WTC11 (cell line): ENCODE data around the gene ZC3H12C.

Experiments
- MXD4 ChIP-seq: fragments of 250-450 bp; sonication (Bioruptor Pico); IDR thresholded peaks from 2 replicates; pipeline ENCODE4 v1.8.0; 2021; ENCODE audit warnings: mild to moderate bottlenecking, moderate library complexity, borderline replicate concordance
- TF ChIP-seq, protein P1 (sequence below): sonication (generic); formaldehyde crosslinking; IDR thresholded peaks from 2 replicates; pipeline ENCODE4 v1.8.0; 2022; ENCODE audit warnings: missing genetic modification reagents
- TF ChIP-seq, protein P2 (sequence below): fragments of 200-600 bp; IDR thresholded peaks from 2 replicates; pipeline ENCODE4 v1.8.0; 2022; ENCODE audit warnings: antibody characterized with exemption
- TF ChIP-seq, protein P3 (sequence below): sonication (generic); formaldehyde crosslinking; IDR thresholded peaks from 2 replicates; pipeline ENCODE4 v1.8.0; 2023; ENCODE audit warnings: mild to moderate bottlenecking, missing genetic modification reagents

DNA sequence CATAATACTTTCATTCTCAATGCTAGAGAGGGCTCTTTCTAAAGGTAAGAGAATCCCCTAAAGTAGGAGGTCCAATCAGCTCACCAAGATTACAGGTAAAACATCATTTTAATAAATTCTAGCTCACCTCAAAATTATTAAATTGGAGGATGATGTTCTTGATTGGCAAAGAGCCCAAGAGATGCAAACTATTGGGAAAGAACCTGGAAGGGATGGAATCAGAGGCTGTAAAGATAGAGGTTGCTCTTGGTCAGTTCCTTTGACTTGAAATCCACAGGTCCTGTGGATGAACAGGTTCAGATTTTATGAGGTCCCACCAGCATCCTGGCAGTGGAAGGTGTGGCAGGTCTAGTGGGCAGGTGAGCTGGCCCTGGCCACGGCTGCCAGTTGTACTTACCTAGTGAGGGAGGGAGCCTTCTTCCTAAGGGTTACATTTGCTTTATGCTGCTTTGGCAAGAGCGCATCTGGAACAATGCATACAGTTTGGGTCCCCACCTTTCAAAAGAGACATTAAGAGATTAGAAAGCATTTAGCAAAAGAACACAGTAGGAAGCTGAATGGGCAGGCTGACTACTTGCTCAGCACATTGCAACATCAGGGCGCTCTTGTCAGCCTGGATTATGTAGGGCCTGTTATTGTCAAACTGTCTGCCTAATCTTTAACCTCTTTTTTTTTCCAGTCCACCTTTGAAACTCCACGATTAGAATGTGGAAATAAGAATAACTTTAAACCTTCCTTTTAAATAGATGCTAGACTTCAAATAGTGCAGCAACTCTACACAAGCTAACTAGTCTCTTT lies 106.2 kb downstream of the ZC3H12C start:
- TF ChIP-seq, protein P1, sequence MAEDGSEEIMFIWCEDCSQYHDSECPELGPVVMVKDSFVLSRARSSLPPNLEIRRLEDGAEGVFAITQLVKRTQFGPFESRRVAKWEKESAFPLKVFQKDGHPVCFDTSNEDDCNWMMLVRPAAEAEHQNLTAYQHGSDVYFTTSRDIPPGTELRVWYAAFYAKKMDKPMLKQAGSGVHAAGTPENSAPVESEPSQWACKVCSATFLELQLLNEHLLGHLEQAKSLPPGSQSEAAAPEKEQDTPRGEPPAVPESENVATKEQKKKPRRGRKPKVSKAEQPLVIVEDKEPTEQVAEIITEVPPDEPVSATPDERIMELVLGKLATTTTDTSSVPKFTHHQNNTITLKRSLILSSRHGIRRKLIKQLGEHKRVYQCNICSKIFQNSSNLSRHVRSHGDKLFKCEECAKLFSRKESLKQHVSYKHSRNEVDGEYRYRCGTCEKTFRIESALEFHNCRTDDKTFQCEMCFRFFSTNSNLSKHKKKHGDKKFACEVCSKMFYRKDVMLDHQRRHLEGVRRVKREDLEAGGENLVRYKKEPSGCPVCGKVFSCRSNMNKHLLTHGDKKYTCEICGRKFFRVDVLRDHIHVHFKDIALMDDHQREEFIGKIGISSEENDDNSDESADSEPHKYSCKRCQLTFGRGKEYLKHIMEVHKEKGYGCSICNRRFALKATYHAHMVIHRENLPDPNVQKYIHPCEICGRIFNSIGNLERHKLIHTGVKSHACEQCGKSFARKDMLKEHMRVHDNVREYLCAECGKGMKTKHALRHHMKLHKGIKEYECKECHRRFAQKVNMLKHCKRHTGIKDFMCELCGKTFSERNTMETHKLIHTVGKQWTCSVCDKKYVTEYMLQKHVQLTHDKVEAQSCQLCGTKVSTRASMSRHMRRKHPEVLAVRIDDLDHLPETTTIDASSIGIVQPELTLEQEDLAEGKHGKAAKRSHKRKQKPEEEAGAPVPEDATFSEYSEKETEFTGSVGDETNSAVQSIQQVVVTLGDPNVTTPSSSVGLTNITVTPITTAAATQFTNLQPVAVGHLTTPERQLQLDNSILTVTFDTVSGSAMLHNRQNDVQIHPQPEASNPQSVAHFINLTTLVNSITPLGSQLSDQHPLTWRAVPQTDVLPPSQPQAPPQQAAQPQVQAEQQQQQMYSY (CRISPR knock-in tag) = no peak
- TF ChIP-seq, protein P2, sequence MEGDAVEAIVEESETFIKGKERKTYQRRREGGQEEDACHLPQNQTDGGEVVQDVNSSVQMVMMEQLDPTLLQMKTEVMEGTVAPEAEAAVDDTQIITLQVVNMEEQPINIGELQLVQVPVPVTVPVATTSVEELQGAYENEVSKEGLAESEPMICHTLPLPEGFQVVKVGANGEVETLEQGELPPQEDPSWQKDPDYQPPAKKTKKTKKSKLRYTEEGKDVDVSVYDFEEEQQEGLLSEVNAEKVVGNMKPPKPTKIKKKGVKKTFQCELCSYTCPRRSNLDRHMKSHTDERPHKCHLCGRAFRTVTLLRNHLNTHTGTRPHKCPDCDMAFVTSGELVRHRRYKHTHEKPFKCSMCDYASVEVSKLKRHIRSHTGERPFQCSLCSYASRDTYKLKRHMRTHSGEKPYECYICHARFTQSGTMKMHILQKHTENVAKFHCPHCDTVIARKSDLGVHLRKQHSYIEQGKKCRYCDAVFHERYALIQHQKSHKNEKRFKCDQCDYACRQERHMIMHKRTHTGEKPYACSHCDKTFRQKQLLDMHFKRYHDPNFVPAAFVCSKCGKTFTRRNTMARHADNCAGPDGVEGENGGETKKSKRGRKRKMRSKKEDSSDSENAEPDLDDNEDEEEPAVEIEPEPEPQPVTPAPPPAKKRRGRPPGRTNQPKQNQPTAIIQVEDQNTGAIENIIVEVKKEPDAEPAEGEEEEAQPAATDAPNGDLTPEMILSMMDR = no peak
- TF ChIP-seq, protein P3, sequence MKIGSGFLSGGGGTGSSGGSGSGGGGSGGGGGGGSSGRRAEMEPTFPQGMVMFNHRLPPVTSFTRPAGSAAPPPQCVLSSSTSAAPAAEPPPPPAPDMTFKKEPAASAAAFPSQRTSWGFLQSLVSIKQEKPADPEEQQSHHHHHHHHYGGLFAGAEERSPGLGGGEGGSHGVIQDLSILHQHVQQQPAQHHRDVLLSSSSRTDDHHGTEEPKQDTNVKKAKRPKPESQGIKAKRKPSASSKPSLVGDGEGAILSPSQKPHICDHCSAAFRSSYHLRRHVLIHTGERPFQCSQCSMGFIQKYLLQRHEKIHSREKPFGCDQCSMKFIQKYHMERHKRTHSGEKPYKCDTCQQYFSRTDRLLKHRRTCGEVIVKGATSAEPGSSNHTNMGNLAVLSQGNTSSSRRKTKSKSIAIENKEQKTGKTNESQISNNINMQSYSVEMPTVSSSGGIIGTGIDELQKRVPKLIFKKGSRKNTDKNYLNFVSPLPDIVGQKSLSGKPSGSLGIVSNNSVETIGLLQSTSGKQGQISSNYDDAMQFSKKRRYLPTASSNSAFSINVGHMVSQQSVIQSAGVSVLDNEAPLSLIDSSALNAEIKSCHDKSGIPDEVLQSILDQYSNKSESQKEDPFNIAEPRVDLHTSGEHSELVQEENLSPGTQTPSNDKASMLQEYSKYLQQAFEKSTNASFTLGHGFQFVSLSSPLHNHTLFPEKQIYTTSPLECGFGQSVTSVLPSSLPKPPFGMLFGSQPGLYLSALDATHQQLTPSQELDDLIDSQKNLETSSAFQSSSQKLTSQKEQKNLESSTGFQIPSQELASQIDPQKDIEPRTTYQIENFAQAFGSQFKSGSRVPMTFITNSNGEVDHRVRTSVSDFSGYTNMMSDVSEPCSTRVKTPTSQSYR (CRISPR knock-in tag) = no peak
- no peak for TF ChIP-seq MXD4 (CRISPR knock-in tag)
